CD4-positive, CD25-positive, alpha-beta regulatory T cell (primary cell): Measurements from ENCODE around the gene KAT8. TPM values are rescaled to one million over a fixed set of nuclear protein-coding genes. Genes with fewer than 3 reads are reported as not detected.
"Not testable (repeated sequence)": the region's sequence is repeated elsewhere in the genome, so short reads cannot be mapped to it uniquely, and the experiment has no call there.

Experiments
- ATAC-seq, 2 donors: fragments of 150-1000 bp; cut with Tn5 transposase; one replicate each; pipeline ENCODE4 v1.10.0; 2021; ENCODE audit warnings: low read depth in 2 of 2, moderate number of reproducible peaks in 2 of 2, moderate library complexity in 1 of 2
- DNase-seq, 3 donors: peaks; one replicate each; pipeline versions ENCODE4 v3.0.0 to v3.0.0-alpha.2; 2012 to 2022; ENCODE audit warnings: mixed read lengths in 1 of 3
- H3K27ac ChIP-seq: one replicate; pipeline ENCODE4 v1.7.0; 2013; ENCODE audit warnings: mild to moderate bottlenecking, low read length; ENCODE audit not compliant: insufficient read depth, poor library complexity, severe bottlenecking
- H3K27me3 ChIP-seq: one replicate; pipeline ENCODE4 v1.7.0; 2013; ENCODE audit warnings: low read length; ENCODE audit not compliant: control insufficient read depth, insufficient read depth
- H3K36me3 ChIP-seq: one replicate; pipeline ENCODE4 v1.7.0; 2013; ENCODE audit warnings: mild to moderate bottlenecking, low read length, moderate library complexity; ENCODE audit not compliant: control insufficient read depth, insufficient read depth
- H3K4me1 ChIP-seq: 2 replicates; pipeline ENCODE4 v1.7.0; 2013; ENCODE audit warnings: mild to moderate bottlenecking, low read length; ENCODE audit not compliant: insufficient read depth, control insufficient read depth, poor library complexity, severe bottlenecking
- H3K4me3 ChIP-seq: one replicate; pipeline ENCODE4 v1.7.0; 2013; ENCODE audit warnings: low read depth, mild to moderate bottlenecking, low read length, moderate library complexity
- H3K9me3 ChIP-seq, 2 experiments: 1 replicate in 1 of 2; 2 replicates in 1 of 2; pipeline ENCODE4 v1.7.0; 2013; ENCODE audit warnings: low read length in 2 of 2, mild to moderate bottlenecking in 1 of 2, moderate library complexity in 1 of 2; ENCODE audit not compliant: control insufficient read depth in 2 of 2
- H3K27ac Mint-ChIP-seq, 3 donors: one replicate each; pipeline ENCODE4 v1.8.0; 2020 to 2022; ENCODE audit warnings: mild to moderate bottlenecking in 3 of 3, mixed read lengths in 3 of 3, moderate library complexity in 2 of 3
- H3K27me3 Mint-ChIP-seq: one replicate; pipeline ENCODE4 v1.8.0; 2022; ENCODE audit warnings: mild to moderate bottlenecking, mixed read lengths
- H3K36me3 Mint-ChIP-seq: one replicate; pipeline ENCODE4 v1.8.0; 2020; ENCODE audit warnings: mixed read lengths
- H3K4me1 Mint-ChIP-seq, 4 donors: one replicate each; pipeline ENCODE4 v1.8.0; 2020 to 2022; ENCODE audit warnings: mixed read lengths in 4 of 4, mild to moderate bottlenecking in 1 of 4
- H3K4me3 Mint-ChIP-seq, 4 donors: one replicate each; pipeline ENCODE4 v1.8.0; 2020 to 2022; ENCODE audit warnings: mild to moderate bottlenecking in 4 of 4, mixed read lengths in 4 of 4, moderate library complexity in 3 of 4
- H3K9me3 Mint-ChIP-seq, 7 donors: one replicate each; pipeline ENCODE4 v1.8.0; 2020 to 2022; ENCODE audit warnings: mixed read lengths in 7 of 7, mild to moderate bottlenecking in 3 of 7, moderate library complexity in 2 of 7
- polyA plus RNA-seq, 4 donors: library from polyadenylated mRNA; unstranded; fragments of 300-500 nt; fragmentation: Illumina TruSeq; gene quantifications; one replicate each; pipeline ENCODE4 v1.2.3, GENCODE V29; 2021
- total RNA-seq: library from RNA; stranded (reverse); gene quantifications from one replicate; pipeline ENCODE4 v1.2.3, GENCODE V29; 2022

Gene KAT8
- total and polyA plus RNA-seq, 5 donors from 2014 or later: 31.8 to 103 (median 44.7) TPM

DNA sequence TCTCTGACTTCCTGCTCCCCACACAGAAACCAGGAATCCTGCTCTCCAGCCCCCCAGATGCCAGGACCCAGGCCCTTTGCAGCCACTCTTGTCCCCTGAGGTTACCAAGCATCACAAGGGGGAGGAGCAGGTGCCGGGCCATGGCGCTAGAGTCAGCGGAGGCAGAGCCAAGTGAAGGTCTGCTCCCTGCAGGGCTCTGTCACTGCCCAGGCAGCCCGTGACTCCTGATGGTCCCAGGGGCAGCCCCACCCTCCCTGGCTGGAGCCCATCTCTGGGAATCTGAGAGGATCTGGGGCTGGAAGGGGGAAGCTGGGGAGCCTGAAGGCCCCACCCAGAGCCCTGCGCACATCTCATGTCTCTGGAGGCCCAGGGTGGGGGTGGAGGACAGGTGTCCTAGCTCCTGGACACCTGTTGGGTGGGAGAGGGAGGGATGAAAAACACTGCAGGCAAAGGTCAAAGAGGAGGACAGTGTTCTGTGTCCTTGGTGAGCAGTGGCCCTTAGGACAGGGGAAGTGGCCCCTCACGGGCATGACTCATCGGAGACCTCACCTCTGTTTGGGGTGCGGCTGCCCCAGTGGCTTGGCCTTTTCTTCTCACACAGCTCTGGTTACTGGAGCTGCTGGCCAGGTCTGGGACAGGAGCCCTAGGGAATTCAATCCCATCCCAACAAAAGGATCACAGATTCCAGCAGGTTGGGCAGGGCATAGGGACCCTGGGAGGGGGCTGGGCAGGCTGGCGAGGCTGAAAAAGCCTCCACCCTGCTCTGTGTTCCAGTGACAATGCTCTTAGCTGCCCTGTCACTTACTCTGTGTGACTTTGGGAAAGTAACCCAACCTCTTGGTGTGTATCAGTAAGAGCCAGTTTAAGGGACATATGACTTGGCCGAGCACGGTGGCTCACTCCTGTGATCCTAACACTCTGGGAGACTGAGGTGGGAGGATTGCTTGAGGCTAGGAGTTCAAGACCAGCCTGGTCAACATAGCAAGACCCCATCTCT, 32.7 kb downstream of the KAT8 start, which contains the start of gene PRSS36:
Gene PRSS36 (minus strand): TSS at position 173 of the 997 bp plus-strand sequence. CDS start 31 bp downstream, at position 142.
- Histone ChIP-seq H3K4me3 (no peak within 1 kb of the TSS), H3K27ac (no peak within 1 kb of the TSS), H3K4me1 (no peaks in the 10 kb centered on the region), H3K27me3 (no peaks in the 10 kb centered on the region), H3K9me3 (no peaks in the 10 kb centered on the region), H3K36me3 (no peaks in the 10 kb centered on the region)
- ATAC-seq: no peak
- Mint-ChIP-seq H3K36me3 (no peaks in the 10 kb centered on the region), H3K4me1 (peaks cover 0 to 3% (median 0%) of the 10 kb centered on the region in 4 donors), H3K27ac (no peak within 1 kb of the TSS), H3K27me3 (peaks cover 16% of the 10 kb centered on the region), H3K4me3 (no peak within 1 kb of the TSS), H3K9me3 (no peaks in the 10 kb centered on the region)
- no peak for DNase-seq

DNA sequence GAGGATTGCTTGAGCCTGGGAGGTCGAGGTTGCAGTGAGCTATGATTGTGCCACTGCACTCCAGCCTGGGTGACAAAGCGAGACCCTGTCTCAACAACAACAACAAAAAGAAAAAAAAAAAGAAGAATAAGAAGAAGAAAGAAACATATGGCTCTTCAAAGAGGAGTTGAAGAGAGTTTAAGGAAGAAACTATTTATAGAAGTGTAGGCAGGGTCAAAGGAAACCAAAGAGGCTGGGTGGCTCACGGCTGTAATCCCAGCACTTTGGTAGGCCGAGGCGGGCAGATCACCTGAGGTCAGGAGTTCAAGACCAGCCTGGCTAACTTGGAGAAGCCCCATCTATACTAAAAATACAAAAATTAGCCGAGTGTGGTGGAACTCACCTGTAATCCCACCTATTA, 33.5 kb downstream of the KAT8 start:
- H3K27ac ChIP-seq, H3K27me3 ChIP-seq, H3K9me3 Mint-ChIP-seq, H3K4me3 Mint-ChIP-seq, H3K36me3 ChIP-seq, H3K36me3 Mint-ChIP-seq, H3K9me3 ChIP-seq, H3K27ac Mint-ChIP-seq, H3K4me1 ChIP-seq, H3K4me3 ChIP-seq, DNase-seq, H3K4me1 Mint-ChIP-seq, ATAC-seq: not testable (repeated sequence)
- H3K27me3 Mint-ChIP-seq: peaks cover 21% of the 10 kb centered on the region

DNA sequence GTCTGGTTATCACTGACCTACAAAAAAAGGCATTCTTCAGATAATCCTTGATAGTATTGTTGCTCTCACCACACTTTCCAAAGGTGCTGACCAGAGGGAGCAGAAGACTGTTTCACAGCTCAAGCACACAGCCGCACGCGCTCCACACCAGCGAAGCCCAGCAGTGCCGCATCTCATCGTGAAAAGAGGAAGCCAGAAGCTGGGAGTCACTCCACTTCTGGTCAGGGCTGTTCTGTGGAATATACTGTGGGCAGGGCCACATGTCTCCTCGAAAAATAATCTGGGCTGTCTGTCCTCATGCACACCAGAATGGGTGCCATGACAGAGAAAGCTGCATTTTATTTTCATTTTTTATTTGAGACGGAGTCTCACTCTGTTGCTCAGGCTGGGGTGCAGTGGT, 39.7 kb downstream of the KAT8 start:
- H3K36me3 ChIP-seq: no peaks in the 10 kb centered on the region
- ATAC-seq (no peak), DNase-seq (no peak)
- H3K36me3 Mint-ChIP-seq: no peaks in the 10 kb centered on the region
- peaks cover 0 to 14% (median 0%) of the 10 kb centered on the region in 4 donors for H3K4me1 Mint-ChIP-seq
- no peaks in the 10 kb centered on the region for H3K9me3 Mint-ChIP-seq
- H3K27me3 Mint-ChIP-seq: peaks cover 20% of the 10 kb centered on the region
- H3K27ac ChIP-seq: no peak overlapping the region
- peak overlapping the region in 2 of 4 donors; percentile 26 to 35 for H3K4me3 Mint-ChIP-seq
- H3K27me3 ChIP-seq: no peaks in the 10 kb centered on the region
- H3K27ac Mint-ChIP-seq: no peak overlapping the region
- H3K9me3 ChIP-seq: no peaks in the 10 kb centered on the region
- H3K4me3 ChIP-seq: no peak overlapping the region
- H3K4me1 ChIP-seq: no peaks in the 10 kb centered on the region

DNA sequence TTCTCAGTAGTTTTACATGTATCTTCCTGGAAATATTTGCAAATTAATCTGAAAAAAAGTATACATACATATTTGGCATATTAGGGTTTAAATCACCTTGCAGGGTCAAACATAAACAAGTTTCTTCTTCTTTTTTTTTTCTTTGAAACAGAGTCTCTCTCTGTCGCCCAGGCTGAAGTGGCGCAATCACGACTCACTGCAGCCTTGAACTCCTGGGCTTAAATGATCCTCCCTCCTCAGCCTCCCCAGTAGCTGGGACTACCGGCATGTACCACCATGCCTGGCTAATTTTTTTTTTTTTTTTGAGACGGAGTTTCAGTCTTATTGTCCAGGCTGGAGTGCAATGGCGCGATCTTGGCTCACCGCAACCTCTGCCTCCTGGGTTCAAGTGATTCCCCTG, 49.9 kb downstream of the KAT8 start:
- Mint-ChIP-seq H3K27ac (no peak overlapping the region), H3K27me3 (peaks cover 5% of the 10 kb centered on the region), H3K36me3 (no peaks in the 10 kb centered on the region), H3K4me3 (no peak overlapping the region), H3K9me3 (no peaks in the 10 kb centered on the region), H3K4me1 (no peaks in the 10 kb centered on the region)
- no peaks in the 10 kb centered on the region for H3K9me3 ChIP-seq
- no peaks in the 10 kb centered on the region for H3K36me3 ChIP-seq
- no peak for DNase-seq
- no peaks in the 10 kb centered on the region for H3K4me1 ChIP-seq
- no peaks in the 10 kb centered on the region for H3K27me3 ChIP-seq
- no peak for ATAC-seq
- H3K4me3 ChIP-seq: no peak overlapping the region
- H3K27ac ChIP-seq: no peak overlapping the region

DNA sequence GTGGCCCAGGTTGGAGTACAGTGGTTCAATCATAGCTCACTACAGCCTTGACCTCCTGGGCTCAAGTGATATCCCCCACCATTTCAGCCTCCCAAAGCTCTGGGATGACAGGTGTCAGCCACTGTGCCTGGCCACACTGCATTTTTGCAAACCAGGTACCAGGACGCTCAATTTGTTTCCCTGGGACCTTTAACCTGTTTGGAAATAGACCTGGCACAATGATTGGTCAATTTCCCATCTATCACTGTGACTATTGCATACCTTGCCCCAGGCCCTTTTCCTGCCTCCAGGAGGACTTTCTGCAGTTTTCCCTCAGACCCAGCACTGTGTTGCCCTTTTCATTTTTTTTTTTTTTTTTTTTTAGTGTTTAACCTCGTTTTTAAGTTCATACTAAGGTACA, 51.4 kb downstream of the KAT8 start:
- Mint-ChIP-seq H3K27ac (no peak overlapping the region), H3K36me3 (no peaks in the 10 kb centered on the region), H3K4me3 (no peak overlapping the region), H3K9me3 (no peaks in the 10 kb centered on the region), H3K4me1 (no peaks in the 10 kb centered on the region), H3K27me3 (peaks cover 5% of the 10 kb centered on the region)
- DNase-seq (no peak), ATAC-seq (no peak)
- Histone ChIP-seq H3K27ac (no peak overlapping the region), H3K9me3 (no peaks in the 10 kb centered on the region), H3K4me3 (no peak overlapping the region), H3K27me3 (no peaks in the 10 kb centered on the region), H3K36me3 (no peaks in the 10 kb centered on the region), H3K4me1 (no peaks in the 10 kb centered on the region)

DNA sequence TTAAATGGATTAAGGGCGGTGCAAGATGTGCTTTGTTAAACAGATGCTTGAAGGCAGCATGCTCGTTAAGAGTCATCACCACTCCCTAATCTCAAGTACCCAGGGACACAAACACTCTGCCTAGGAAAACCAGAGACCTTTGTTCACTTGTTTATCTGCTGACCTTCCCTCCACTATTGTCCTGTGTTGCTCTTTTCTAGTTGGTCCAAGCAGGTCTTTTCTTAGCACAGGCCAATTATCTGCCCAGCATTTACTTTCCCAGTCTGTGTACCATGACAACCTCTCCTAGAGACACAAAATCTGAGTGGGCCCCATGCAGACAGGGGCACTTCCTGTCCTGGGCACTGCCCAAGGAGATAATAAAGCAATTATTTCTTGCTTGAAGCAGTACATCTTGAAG, 52.6 kb downstream of the KAT8 start:
- H3K4me1 ChIP-seq, H3K9me3 ChIP-seq, H3K27me3 Mint-ChIP-seq, ATAC-seq, DNase-seq, H3K36me3 Mint-ChIP-seq, H3K4me1 Mint-ChIP-seq, H3K36me3 ChIP-seq, H3K27ac Mint-ChIP-seq, H3K4me3 ChIP-seq, H3K9me3 Mint-ChIP-seq, H3K27me3 ChIP-seq, H3K27ac ChIP-seq: not testable (repeated sequence)
- H3K4me3 Mint-ChIP-seq: peak overlapping the region in 1 of 4 donors; percentile 17

DNA sequence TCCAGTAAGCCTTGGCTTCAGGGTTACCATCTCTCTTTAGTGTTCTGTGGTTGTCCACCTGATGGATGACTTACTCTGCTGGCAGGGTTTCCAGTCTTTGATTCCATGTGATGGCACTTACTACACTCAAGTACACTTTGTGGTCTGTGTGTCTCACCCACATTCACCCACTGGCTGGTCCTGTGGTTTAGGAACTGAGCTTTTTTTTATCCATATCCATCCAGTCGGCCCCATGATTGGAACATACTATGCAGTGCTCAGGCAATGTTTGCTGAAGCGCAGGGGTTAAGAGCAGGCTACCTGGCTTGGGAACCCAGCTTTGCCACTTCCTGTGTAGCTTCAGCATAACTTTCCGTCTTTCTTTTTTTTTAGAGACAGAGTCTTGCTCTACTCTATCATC, 59.7 kb downstream of the KAT8 start:
- Mint-ChIP-seq H3K36me3 (peaks cover 8% of the 10 kb centered on the region), H3K9me3 (peaks cover 0 to 3% (median 0%) of the 10 kb centered on the region in 7 donors), H3K27me3 (peaks cover 19% of the 10 kb centered on the region), H3K4me3 (peak overlapping the region; percentile 66 to 99 (median 92)), H3K4me1 (peaks cover 18 to 45% (median 24%) of the 10 kb centered on the region in 4 donors), H3K27ac (peak overlapping the region; percentile 71 to 92 (median 76))
- Histone ChIP-seq H3K9me3 (no peaks in the 10 kb centered on the region), H3K4me3 (peak overlapping the region; percentile 53), H3K4me1 (peaks cover 45% of the 10 kb centered on the region), H3K27ac (no peak overlapping the region), H3K36me3 (peaks cover 3% of the 10 kb centered on the region), H3K27me3 (no peaks in the 10 kb centered on the region)
- ATAC-seq: peak; percentile 30 to 36
- DNase-seq: peak; percentile 12 to 79 (median 65)
